GM12874 (cell line): ENCODE measurements around the gene TRAF4.

Experiments
- CTCF ChIP-seq: IDR thresholded peaks from 2 replicates; pipeline ENCODE4 v1.5.1; 2011; ENCODE audit warnings: low read depth, mild to moderate bottlenecking, control low read depth, low read length, moderate library complexity; ENCODE audit not compliant: insufficient read depth

Gene TRAF4

GRCh38 chr17:28743243-28744103 lies at the start of gene TRAF4:
TSS of gene TRAF4 (plus strand) at chr17:28744011. CDS start at chr17:28744113, 102 bp downstream.
- 0 out of 2 replicates have a peak, but pooled peaks have one; percentile 16 for TF ChIP-seq CTCF

DNA sequence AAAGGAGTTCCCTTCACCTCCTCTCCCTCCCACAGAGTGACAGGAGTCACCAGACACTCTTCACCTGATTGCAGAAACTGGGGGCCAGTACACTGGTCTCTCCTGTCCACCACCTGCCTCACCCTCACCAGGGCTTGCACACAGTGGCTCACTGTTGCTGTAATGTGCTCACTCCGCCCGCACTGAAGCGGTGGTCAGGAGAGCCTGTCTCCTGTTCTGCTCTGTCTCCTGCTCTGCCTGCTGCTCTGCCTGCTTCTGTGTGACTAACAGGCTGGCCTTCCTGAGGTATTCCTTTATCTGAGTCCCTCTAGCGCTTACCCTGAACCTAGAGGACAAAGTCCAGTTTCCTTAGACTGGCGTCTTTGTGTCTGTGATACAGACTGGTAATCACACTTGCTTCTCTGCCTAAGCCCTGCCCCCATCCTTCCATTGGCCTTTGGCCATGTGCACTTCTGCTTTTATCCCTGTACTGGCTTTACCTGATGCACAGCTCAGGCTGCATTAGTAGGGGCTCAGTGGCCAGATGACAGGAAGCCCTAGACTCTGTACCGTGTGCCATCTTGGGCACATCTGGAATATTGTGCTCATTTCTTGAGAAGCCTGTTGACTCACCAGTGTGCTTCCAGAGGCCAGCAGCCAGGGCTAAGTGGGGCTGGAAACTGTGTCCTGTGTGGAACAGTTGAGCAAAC lies 45.4 kb upstream of the TRAF4 start:
- TF ChIP-seq CTCF = no peak

- TF ChIP-seq CTCF = no peak
Observed at GRCh38 chr17:28700278-28700677, 43.5 kb upstream of the TRAF4 start.

DNA sequence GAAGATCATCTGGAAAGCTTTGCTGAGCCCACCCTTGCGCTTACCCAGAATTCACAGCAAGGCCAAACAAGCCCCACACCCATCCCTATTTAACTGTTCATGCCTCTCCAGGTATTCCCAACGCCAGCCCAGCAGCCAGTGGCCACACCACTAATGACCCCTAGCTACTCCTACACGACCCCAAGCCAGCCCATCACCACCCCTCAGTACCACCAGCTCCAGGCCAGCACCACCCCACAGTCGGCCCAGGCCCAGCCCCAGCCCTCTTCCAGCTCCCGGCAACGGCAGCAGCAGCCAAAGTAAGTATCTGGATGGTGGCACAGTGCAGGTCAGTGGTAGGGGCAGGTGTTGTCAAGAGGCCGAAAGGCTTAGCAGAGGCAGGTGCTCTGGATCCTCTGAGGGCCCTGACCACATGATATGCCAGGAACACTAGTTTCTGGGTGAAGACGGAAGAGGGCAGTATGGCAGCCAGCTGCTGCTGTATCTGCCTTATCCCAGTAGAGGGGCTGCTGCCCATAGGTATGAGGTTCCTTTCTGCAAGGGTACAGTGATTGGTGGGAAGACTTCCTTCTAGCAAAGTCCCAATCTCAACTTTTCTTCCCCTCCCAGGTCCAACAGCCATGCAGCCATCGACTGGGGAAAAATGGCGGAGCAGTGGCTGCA lies 42.9 kb upstream of the TRAF4 start:
- no peak for TF ChIP-seq CTCF

- no peak for TF ChIP-seq CTCF
Observed at GRCh38 chr17:28702026-28702751, 41.6 kb upstream of the TRAF4 start.

- TF ChIP-seq CTCF = no peak
Observed at GRCh38 chr17:28702752-28703150, 41.1 kb upstream of the TRAF4 start.
